NCI-H1092 (cell line): ENCODE results near the gene CTXN1.
"Not testable (repeated sequence)": the region's sequence is repeated elsewhere in the genome, so short reads cannot be mapped to it uniquely, and the experiment has no call there.

Experiments
- DNase-seq: peaks from one replicate; lab custom pipeline; 2025; lab: John Stamatoyannopoulos, UW

CTXN1 gene

DNA sequence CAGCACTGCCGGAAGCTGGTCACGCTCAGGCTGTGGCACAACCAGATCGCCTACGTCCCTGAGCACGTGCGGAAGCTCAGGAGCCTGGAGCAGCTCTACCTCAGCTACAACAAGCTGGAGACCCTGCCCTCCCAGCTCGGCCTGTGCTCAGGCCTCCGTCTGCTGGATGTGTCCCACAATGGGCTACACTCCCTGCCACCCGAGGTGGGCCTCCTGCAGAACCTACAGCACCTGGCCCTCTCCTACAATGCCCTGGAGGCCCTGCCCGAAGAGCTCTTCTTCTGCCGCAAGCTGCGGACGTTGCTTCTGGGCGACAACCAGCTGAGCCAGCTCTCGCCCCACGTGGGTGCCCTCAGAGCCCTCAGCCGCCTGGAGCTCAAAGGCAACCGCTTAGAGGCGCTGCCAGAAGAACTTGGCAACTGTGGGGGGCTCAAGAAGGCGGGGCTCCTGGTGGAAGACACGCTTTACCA is 25.5 kb downstream of the CTXN1 start:
- DNase-seq = no peak

DNA sequence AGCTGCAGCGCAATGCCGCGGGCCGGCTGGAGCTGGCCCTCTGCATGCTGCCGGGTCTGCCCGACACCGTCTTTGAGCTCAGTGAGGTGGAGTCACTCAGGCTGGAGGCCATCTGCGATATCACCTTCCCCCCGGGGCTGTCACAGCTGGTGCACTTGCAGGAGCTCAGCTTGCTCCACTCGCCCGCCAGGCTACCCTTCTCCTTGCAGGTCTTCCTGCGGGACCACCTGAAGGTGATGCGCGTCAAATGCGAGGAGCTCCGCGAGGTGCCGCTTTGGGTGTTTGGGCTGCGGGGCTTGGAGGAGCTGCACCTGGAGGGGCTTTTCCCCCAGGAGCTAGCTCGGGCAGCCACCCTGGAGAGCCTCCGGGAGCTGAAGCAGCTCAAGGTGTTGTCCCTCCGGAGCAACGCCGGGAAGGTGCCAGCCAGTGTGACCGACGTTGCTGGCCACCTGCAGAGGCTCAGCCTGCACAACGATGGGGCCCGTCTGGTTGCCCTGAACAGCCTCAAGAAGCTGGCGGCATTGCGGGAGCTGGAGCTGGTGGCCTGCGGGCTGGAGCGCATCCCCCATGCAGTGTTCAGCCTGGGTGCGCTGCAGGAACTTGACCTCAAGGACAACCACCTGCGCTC is 26.1 kb downstream of the CTXN1 start:
- no peak for DNase-seq

DNA sequence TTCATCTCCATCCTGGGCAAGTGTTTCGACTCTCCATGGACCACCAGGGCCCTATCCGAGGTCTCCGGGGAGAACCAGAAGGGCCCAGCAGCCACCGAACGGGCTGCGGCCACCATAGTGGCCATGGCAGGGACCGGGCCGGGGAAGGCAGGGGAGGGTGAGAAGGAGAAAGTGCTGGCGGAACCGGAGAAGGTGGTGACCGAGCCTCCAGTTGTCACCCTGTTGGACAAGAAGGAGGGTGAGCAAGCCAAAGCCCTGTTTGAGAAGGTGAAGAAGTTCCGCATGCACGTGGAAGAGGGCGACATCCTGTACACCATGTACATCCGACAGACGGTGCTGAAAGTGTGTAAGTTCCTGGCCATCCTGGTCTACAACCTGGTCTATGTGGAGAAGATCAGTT is 27.0 kb downstream of the CTXN1 start:
- DNase-seq = no peak

DNA sequence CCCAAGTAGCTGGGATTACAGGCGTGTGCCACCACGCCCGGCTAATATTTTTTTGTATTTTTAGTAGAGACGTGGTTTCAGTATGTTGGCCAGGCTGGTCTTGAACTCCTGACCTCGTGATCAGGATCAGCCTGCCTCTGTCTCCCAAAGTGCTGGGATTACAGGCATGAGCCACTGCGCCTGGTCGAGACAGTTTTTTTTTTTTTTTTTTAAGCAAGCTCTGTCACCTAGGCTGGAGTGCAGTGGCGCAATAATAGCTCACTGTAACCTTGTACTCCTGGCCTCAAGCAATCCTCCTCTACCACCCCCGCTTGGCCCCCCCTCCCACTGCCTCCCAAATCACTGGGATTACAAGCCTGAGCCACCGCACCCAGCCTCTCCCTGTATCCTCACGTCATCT is 28.6 kb downstream of the CTXN1 start:
- no peak for DNase-seq

DNA sequence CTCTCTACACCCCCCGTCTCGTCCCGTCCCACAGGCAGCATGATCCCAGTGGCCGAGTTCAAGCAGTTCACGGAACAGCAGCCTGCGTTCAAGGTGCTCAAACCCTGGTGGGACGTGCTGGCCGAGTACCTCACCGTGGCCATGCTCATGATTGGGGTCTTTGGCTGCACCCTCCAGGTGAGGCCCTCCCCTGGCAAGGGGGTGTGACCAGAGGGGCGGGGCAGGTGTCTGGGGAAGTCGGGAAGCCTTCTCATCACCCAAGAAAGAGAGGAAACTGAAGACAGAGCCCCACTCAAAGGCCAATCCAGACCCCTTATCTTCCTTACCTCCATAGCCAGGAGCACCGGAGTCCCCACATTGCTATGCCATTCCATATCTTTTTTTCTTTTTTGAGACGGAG is 30.4 kb downstream of the CTXN1 start:
- DNase-seq = no peak

DNA sequence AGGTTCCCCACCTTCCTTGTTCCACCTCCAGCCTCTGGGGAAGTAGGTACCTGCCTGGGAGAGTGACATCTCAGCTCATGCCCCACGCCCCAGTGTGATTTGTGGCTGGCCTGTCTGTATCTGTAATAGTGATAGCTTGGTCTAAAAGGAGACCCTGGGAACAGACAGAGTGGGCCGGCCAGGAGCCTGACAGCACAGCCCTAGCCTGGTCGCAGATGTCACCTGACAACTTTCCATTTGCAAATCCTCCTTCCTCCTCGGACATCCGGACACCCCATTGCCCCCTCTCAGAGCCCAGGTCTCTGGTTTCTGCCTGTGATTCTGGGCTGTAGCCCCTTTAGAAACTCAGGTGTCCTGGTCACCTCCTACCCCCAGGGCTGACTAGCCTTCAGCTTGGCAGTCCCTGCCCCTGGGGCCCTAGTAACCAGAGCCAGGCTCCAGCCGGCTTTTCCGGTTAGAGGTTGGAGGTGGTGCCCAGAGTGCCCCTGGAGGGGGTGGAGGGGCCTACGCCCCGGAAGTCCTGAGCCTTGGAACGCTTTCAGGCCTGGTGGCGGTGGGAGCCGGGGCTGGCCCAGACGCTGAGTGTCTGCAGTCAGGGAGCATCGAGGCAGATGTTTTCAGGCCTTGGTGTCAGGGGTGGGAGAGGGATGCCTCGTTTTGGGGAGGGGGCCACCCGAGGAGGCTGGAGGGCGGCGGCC is 31.2 kb downstream of the CTXN1 start:
- no peak for DNase-seq

DNA sequence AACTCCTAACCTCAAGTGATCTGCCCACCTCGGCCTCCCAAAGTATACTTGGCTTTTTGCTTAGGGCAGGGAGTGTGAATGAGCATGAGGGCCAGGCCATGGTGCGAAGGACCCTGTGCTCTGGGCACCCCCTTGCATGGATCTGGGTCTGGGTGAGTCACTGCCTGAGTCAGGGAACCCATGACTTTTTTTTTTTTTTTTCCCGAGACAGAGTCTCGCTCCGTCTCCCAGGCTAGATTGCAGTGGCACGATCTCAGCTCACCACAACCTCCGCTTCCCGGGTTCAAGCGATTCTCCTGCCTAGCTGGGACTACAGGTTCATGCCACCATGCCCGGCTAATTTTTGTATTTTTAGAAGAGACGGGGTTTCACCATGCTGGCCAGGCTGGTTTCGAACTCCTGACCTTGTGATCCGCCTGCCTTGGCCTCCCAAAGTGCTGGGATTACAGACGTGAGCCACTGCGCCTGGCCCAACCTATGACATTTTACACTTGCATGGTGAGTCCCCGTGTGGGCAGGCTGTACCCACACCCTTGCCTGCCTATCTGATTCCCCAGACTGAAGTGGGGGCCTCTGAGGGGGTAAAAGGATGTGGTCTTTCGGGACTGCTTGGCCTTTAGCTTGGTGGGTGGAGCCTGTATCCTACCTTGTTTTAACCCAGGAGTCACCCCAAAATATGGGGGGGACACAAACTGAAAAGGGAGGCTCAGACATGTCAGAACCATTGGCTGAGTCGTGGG is 32.4 kb downstream of the CTXN1 start:
- not testable (repeated sequence) for DNase-seq

DNA sequence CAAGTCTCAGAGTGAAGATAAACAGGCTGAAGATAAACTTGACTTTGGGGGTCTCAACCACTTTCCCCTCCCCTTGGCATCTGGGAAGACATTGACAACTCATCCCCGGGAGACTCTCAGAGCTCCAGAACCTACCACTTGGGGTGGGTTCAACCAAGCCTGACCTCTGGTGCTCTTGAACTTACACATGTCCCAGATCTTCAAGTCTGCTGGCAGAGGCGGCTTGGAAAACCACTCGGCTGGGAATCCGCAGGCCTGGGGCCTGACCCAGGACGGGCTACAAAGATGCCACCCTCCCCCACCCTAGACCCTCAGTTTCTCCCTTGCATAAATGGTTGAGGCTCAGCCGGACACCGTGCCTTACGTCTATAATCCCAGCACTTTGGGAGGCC is 37.1 kb downstream of the CTXN1 start:
- DNase-seq = no peak

DNA sequence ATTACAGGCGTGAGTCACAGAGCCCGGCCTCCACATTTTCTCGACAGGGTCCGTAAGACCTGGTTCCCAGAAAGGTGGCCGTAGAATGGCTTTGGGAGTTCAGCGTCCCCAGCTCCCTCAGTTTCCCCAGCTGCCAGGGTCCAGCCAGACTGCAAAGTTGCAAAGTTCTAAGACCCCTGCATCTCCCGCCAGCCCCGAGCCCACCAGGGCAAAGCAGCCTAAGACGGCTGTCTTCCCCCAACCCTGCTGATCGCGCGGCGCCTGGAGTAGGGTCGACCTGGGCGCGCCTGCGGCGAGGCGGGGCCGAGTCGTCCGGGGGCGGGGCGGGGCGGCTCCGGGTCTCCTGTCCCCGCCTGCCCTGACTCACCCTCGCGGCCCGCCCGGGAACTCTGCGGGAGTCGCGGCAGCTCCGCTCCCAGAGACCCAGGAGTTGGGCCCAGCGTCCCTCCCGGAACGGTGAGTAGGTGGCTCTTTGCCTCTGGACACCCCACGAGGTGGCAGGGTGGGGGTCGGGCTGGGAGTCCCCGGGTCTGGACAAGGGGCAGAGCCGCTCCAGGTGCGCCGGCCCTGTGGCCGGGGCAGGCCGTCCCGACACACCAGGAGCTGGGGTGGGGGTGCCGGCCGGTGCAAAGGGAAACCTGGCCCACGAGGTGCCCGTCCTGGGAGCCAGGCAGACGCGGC is 37.6 kb downstream of the CTXN1 start, which contains the start of gene LRRC8E:
Gene LRRC8E, plus strand, starts transcription at position 366 of the 681 bp plus-strand sequence. CDS start 7,094 bp downstream, outside the sequence.
- no peak for DNase-seq

DNA sequence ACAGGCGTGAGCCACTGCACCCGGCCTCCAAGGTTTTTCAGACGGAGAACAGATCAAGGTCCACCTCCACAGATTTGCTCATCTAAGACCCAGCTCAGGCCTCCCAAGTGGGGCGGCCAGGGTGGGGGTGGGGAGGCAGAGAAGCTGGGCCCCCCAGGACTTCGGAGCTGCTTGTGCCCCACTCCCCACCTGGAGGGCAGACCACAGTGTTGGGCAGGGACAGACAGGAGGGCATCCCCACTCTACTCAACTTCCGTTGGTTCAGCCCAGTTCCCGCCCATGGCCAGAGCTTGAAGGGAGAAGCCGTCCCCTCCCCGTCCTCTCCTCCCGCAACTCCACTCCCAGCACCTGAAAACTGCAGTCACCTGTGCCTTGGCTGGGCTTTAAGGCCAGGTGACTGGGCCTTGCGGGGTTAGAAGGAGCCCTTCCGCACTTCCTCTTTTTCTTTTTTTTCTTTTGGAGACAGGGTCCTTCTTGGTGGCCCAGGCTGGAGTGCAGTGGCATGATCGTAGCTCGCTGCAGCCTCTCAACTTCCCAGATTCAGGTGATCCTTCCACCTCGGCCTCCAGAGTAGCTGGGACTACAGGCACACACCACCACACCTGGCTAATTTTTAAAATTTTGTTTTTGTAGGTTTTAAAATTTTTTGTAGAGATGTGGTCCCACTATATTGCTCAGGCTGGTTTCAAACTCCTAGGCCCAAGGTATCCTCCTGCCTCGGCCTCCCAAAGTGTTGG is 38.4 kb downstream of the CTXN1 start:
- DNase-seq = no peak

DNA sequence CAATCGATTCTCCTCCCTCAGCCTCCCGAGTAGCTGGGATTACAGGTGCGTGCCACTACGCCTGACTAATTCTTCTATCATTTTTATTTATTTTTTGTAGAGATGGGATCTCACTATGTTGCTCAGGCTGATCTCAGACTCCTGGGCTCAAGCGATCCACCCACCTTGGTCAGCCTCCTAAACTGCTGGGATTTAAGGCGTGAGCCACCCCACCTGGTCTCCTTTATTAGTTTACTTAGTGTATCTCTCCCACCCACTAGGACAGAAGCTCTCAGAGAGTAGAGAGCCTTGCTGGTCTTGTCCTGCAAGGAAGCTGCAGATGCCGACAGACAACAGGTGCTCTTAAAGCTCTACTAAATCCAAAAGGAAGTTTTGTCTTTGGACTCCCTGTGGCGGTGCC is 40.1 kb downstream of the CTXN1 start:
- DNase-seq = no peak

DNA sequence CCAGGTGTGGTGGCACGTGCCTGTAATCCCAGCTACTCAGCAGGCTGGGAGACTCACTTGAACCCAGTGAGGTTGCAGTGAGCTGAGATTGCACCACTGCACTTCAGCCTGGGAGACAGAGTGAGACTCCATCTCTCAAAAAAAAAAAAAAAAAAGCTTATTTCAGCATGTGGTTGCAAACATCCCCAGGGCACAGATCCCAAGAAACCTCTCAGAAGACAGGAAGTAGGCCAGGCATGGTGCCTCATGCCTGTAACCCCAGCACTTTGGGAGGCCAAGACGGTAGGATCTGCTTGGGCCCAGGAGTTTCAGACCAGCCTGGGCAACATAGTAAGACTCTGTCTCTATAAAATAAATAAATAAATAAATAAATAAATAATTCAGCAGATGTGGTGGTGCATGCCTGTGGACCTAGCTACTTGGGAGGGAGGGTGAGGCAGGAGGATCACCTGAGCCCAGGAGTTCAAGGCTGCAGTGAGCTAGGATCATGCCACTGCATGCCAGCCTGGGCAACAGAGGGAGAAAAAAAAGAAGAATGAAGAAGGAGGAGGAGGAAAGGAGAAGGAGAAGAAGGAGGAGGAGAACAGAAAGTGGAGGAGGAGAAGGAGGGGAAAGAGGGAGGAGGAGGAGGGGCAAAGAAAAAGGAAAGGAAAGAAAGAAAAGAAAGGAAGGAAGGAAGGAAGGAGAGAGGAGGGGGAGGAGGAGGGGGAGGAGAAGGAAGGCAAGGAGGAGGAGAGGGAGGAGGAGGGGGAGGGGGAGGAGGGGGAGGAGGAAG is 42.0 kb downstream of the CTXN1 start:
- no peak for DNase-seq

DNA sequence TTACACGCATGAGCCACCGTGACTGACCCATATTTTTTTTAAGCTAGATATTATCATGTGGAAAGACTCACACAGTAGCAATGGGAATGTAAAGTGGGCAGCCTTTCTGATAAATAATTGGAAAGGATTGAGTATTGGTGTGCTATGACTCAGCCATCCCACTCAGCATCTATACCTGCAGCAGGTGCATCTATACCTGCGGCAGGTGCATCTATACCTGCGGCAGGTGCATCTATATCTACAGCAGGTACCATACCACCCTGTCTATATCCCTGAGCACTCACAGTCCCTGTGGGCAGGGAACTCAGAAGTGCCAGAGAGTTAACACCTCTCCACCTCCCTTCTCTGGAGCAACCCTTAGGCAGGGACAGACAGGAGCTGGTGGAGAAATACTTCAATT is 42.8 kb downstream of the CTXN1 start:
- DNase-seq = no peak

DNA sequence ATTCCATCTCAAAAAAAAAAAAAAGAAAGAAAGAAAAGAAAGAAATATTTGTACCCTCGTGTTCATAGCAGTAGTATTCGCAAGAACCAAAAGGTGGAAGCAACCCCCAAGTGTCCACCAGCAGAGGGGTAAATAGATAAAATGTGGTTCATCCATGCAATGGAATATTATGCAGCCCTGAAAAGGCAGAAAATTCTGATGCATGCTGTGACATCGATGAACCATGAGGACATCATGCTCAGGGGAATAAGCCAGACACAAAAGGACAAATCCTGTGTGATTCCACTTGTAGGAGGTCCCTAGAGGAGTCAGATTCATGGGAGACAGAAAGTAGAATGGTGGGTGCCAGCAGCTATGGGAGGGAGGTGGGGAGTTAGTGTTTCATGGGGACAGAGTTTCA is 44.0 kb downstream of the CTXN1 start:
- DNase-seq = no peak

DNA sequence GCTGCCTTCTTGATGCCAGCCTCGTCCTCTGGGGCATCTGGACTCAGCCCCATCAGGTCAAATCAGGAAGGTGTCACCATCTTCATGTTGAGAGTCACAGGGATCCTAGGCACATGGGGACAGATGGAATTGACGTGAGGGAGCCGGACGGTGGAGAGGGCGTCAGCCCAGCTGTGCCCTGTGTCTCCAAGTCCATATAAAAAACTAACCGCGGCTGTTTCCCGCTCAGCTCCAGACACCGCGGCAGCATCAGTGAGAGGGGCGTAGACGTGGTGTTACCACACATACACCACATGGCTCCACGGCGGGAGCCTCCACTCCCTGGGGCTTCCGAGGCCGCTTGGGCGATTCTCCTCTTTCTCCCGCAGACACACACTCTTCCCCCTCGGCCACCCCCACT is 46.1 kb downstream of the CTXN1 start:
- DNase-seq = no peak

DNA sequence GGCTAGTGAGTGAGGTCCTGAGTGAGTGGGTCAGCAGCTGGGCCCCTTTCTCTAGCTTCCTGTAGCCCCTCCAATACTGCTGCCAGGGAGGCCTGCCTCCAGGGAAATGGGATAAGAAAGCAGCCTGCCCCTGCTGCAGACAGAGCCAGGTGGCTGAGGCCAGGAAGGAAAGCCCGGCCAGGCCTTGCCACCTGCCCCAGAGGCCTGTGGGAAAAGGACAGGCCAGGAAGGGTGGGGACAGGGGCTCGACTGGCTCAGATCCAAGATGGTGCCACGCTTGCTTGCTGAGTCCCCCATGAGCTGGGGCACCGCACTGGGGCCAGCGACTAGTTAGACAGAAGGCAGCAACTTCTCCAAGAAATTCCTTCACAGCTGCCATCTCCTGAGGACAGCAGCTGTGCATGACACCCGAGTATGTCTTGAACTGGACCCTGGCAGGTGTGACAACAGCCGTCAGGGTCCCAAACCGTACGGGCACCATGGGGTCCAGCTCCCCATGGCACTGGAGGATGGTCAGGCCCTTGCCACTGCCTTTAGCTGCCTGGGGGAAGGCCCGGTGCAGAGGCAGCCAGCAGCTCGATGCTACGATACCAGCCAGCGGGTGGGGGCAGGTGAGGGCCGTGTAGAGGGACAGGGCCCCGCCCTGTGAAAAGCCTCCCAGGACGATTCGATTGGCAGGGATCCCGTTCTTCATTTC is 46.7 kb downstream of the CTXN1 start:
- no peak for DNase-seq

DNA sequence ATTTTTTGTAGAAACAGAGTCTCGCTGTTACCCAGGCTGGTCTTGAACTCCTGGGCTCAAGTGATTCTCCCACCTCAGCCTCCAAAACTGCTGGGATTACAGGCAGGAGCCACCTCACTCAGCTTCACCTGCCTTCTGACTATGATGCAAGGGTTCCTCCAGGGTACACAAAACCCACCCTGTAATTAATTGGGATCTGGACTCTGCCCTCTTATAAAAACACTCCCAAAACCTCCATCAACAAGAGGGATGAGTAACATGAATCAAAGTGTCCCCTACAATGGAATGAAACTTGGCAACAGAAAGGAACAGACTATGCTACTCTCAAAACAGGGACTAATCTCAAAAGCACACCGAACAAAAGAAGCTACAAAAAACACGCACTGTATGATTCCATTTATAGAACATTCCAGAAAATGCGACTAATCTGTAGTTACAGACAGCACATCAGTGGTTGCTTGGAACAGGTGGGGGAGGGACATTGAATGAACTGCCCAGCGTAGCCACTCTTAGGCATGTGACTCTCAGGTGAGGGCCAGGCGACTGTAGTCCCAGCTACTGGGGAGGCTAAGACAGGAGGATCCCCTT is 48.6 kb downstream of the CTXN1 start:
- DNase-seq = no peak

DNA sequence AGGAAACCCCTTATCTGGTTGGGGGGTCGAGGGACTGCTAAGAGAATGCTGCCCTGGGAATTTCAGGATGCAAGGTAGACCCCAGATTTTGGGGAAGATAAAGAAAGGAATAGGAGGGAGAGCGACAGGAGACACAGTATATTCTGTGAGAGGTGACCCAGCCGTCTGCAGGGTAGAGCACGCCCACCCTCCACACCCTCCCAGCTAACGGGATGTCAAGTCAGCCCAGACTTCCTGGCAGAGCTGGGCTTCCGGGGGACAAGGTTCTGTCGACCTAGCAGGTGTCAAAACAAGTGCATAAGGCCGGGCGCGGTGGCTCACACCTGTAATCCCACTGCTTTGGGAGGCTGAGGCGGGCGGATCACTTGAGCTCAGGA is 51.0 kb downstream of the CTXN1 start:
- no peak for DNase-seq
